SHP77 treated with DMSO at 0.1 percent for 48 hours (cell line): ENCODE results near the gene NOXA1.
"Not testable (repeated sequence)": the region's sequence is repeated elsewhere in the genome, so short reads cannot be mapped to it uniquely, and the experiment has no call there.

Experiments used
- DNase-seq: peaks from one replicate; lab custom pipeline; 2025; lab: John Stamatoyannopoulos, UW

Gene NOXA1

GRCh38 chr9:137465000-137465719, 42.0 kb downstream of the NOXA1 start:
- DNase-seq: no peak

- DNase-seq: no peak
Measured at GRCh38 chr9:137465720-137466388, 42.7 kb downstream of the NOXA1 start.

- DNase-seq: not testable (repeated sequence)
Measured at GRCh38 chr9:137466389-137467085, 43.3 kb downstream of the NOXA1 start.

- DNase-seq: no peak
Measured at GRCh38 chr9:137467161-137467581, 44.0 kb downstream of the NOXA1 start.

- no peak for DNase-seq
Measured at GRCh38 chr9:137467896-137468295, 44.7 kb downstream of the NOXA1 start.

- DNase-seq: no peak
Measured at GRCh38 chr9:137470785-137471184, 47.6 kb downstream of the NOXA1 start.

GRCh38 chr9:137474271-137474670, 51.1 kb downstream of the NOXA1 start:
- DNase-seq: no peak

GRCh38 chr9:137475666-137476065, 52.5 kb downstream of the NOXA1 start:
- no peak for DNase-seq

GRCh38 chr9:137476856-137477255, 53.7 kb downstream of the NOXA1 start:
- no peak for DNase-seq

GRCh38 chr9:137477778-137478612, 54.8 kb downstream of the NOXA1 start:
- DNase-seq: no peak

- no peak for DNase-seq
Measured at GRCh38 chr9:137478613-137478961, 55.4 kb downstream of the NOXA1 start.

GRCh38 chr9:137478962-137479861, 56.0 kb downstream of the NOXA1 start:
- peak; percentile 68 for DNase-seq

- DNase-seq: peak; percentile 40
Measured at GRCh38 chr9:137479892-137480685, 56.9 kb downstream of the NOXA1 start.

- no peak for DNase-seq
Measured at GRCh38 chr9:137480686-137481683, 57.8 kb downstream of the NOXA1 start.

GRCh38 chr9:137482094-137482781, 59.0 kb downstream of the NOXA1 start:
- peak; percentile 48 for DNase-seq
